ENCODE measurements around the gene CNKSR3.

Gene CNKSR3

DNA sequence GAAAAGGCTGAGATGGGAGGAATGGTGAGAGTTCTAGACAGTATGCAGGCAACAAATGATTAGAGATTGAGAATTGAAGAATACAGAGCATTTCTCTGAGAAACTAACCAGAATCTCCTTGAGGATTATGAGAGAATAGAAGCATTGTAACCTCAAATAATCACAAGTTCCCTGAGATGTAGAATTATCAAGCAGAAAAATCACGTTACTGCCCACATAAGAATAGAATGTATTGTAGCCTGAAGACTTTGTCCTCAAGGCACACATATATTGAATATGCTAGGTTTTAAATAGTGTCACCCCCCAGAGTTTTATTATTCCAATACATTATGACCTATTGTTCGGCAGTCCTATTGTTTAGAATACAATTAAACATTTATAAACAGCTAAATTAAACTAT lies 57.2 kb downstream of the CNKSR3 start:
- H3K4me3 ChIP-seq: no peak overlapping the region
- H3K27me3 ChIP-seq: no peaks in the 10 kb centered on the region
- no peak for DNase-seq
- TF ChIP-seq, protein P1, sequence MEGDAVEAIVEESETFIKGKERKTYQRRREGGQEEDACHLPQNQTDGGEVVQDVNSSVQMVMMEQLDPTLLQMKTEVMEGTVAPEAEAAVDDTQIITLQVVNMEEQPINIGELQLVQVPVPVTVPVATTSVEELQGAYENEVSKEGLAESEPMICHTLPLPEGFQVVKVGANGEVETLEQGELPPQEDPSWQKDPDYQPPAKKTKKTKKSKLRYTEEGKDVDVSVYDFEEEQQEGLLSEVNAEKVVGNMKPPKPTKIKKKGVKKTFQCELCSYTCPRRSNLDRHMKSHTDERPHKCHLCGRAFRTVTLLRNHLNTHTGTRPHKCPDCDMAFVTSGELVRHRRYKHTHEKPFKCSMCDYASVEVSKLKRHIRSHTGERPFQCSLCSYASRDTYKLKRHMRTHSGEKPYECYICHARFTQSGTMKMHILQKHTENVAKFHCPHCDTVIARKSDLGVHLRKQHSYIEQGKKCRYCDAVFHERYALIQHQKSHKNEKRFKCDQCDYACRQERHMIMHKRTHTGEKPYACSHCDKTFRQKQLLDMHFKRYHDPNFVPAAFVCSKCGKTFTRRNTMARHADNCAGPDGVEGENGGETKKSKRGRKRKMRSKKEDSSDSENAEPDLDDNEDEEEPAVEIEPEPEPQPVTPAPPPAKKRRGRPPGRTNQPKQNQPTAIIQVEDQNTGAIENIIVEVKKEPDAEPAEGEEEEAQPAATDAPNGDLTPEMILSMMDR (IDR thresholded peaks at IDR 0.05): no peak
- H3K36me3 ChIP-seq: peaks cover 0 to 7% (median 0%) of the 10 kb centered on the region in 3 donors
- H3K4me1 ChIP-seq: peaks cover 5 to 39% (median 18%) of the 10 kb centered on the region in 4 donors
- intact Hi-C loops (cut with DNase I; ENCODE audit: low total_unique reads): no loop called here
- H3K9me3 ChIP-seq: no peaks in the 10 kb centered on the region
- H3K27ac ChIP-seq: no peak overlapping the region

- H3K4me3 ChIP-seq: no peak overlapping the region
- H3K27ac ChIP-seq: no peak overlapping the region
- no peak for DNase-seq
- H3K9me3 ChIP-seq: no peaks in the 10 kb centered on the region
- H3K4me1 ChIP-seq: peaks cover 5 to 44% (median 15%) of the 10 kb centered on the region in 4 donors
- H3K36me3 ChIP-seq: peaks cover 0 to 7% (median 0%) of the 10 kb centered on the region in 3 donors
- TF ChIP-seq, protein P1 (IDR thresholded peaks at IDR 0.05): no peak
- intact Hi-C loops (cut with DNase I; ENCODE audit: low total_unique reads): no loop called here
- no peaks in the 10 kb centered on the region for H3K27me3 ChIP-seq
Observed at GRCh38 chr6:154450498-154450897, 60.0 kb downstream of the CNKSR3 start.

DNA sequence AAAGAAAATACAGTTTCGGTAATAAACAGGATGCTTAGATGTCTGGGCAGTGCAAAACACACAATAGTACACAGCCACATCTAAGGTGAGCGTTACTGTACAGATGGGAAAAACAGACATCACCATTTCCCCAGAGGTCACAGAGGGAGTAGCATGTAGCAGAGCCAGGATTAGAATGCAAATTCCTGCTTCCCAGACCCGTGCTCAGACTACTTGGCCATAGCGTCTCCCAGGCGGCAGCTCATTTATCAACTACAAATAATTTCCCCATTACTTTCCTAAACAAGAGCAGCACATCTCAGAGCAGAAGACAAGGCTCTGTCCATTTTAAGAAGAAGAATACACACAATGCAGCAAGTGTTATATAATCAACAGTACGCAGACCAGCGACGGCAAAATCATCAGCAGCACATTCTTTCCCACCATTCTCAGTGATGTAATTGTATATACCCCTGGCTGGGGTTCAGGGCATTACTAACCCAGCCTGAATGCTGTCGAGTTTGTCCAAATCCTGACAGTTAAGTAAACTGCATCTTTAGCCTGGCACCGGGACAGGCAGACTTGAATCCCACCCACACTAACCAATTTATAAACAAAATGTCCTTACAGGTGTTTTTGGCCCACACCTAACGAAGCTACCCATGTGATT lies 61.9 kb downstream of the CNKSR3 start:
- Histone ChIP-seq H3K4me3 (peak overlapping the region; percentile 13 to 26), H3K9me3 (no peaks in the 10 kb centered on the region), H3K27ac (peak overlapping the region; percentile 48 to 65), H3K36me3 (peaks cover 0 to 7% (median 0%) of the 10 kb centered on the region in 3 donors), H3K4me1 (peaks cover 5 to 45% (median 15%) of the 10 kb centered on the region in 4 donors), H3K27me3 (no peaks in the 10 kb centered on the region)
- DNase-seq: no peak
- intact Hi-C loops (cut with DNase I; ENCODE audit: low total_unique reads): no loop called here
- TF ChIP-seq, protein P1 (IDR thresholded peaks at IDR 0.05): peak; percentile 38 to 44

DNA sequence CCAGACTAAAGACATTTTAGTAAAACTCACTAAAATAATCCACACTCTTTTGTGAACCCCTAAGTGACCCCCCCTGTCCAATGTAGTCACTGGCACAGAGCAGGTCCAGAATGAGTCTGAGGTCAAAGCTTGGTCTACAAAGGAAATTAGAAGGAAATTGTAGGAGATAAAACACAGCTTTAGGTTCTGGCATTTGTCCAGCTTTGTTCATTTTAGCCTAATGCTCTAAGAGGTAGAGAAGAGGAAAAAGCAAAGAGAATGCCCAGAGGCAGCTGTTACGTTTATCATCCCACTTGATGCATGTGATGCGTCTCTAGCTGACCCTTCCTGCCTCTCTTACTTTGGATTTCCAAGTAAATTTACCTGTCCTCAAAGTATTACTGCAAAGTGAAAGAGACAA lies 62.5 kb downstream of the CNKSR3 start:
- intact Hi-C loops (cut with DNase I; ENCODE audit: low total_unique reads): no loop called here
- H3K27ac ChIP-seq: peak overlapping the region; percentile 48 to 65
- TF ChIP-seq, protein P1 (IDR thresholded peaks at IDR 0.05): no peak

GRCh38 chr6:154446984-154447383 lies 63.5 kb downstream of the CNKSR3 start:
- Histone ChIP-seq H3K4me3 (no peak overlapping the region), H3K9me3 (no peaks in the 10 kb centered on the region), H3K36me3 (peaks cover 0 to 7% (median 0%) of the 10 kb centered on the region in 3 donors), H3K4me1 (peaks cover 5 to 44% (median 13%) of the 10 kb centered on the region in 4 donors), H3K27ac (peak overlapping the region; percentile 21 to 65), H3K27me3 (no peaks in the 10 kb centered on the region)
- DNase-seq: no peak
- TF ChIP-seq, protein P1 (IDR thresholded peaks at IDR 0.05): no peak
- intact Hi-C loops (cut with DNase I; ENCODE audit: low total_unique reads): no loop called here

More for the DNA sequence above, 62.5 kb downstream of the CNKSR3 start:
- H3K9me3 ChIP-seq: no peaks in the 10 kb centered on the region
- no peak for DNase-seq
- H3K36me3 ChIP-seq: peaks cover 0 to 7% (median 0%) of the 10 kb centered on the region in 3 donors
- H3K4me3 ChIP-seq: no peak overlapping the region
- peaks cover 5 to 44% (median 13%) of the 10 kb centered on the region in 4 donors for H3K4me1 ChIP-seq
- H3K27me3 ChIP-seq: no peaks in the 10 kb centered on the region

Measured in tibial artery (tissue), 4 donors.